ENCODE measurements around the gene FANCM. TPM values are rescaled to one million over a fixed set of nuclear protein-coding genes. Genes with fewer than 3 reads are reported as not detected.

FANCM gene
- total RNA-seq, 6 experiments from 2014 or later, result 5.4 to 8.7 (median 6.0) TPM

DNA sequence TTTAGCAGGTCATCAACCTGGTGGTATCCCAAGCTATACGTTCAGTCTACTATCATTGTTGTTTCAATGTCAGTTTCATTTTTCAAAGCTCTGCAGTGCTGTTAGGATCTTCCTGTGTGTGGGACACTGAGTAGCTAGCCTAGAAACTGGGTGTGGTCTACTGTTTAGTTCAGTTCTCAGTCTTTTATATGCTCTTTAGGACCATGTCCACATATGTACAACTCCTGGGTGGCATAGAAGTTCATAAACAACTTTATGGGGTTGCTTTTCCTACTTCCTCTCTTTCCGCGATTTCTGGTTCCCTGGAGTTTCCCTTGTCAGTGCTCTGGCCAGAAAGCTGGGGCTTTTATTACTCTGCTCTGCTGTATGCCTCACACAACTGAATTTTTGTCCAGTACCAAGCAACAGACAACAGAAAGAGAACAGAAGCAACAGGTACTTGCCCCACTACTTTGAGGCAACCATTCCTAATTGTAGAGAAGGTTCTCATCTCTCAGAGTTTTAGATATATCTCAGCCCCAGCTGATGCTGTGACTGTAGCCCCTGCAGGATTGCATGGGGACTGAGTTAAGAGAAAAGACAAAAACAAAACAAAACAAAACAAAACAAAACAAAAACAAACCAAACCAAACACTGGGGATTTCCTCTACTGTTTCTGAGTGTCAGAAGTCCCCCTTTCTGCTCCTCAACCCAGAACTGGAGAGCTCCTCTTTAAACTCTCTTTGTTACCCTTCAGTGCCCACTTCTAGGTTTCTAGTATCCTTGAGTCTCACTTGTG lies 86.9 kb downstream of the FANCM start:
- TF ChIP-seq, protein P1, sequence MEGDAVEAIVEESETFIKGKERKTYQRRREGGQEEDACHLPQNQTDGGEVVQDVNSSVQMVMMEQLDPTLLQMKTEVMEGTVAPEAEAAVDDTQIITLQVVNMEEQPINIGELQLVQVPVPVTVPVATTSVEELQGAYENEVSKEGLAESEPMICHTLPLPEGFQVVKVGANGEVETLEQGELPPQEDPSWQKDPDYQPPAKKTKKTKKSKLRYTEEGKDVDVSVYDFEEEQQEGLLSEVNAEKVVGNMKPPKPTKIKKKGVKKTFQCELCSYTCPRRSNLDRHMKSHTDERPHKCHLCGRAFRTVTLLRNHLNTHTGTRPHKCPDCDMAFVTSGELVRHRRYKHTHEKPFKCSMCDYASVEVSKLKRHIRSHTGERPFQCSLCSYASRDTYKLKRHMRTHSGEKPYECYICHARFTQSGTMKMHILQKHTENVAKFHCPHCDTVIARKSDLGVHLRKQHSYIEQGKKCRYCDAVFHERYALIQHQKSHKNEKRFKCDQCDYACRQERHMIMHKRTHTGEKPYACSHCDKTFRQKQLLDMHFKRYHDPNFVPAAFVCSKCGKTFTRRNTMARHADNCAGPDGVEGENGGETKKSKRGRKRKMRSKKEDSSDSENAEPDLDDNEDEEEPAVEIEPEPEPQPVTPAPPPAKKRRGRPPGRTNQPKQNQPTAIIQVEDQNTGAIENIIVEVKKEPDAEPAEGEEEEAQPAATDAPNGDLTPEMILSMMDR (IDR thresholded peaks at IDR 0.05), result no peak
- Mint-ChIP-seq H3K9me3 (no peaks in the 10 kb centered on the region), H3K4me1 (ENCODE audit: low read depth) (peaks cover 3% of the 10 kb centered on the region; the same call in 1 of the 2 replicates), H3K27me3 (ENCODE audit: insufficient read depth) (peaks cover 2% of the 10 kb centered on the region), H3K36me3 (ENCODE audit: low read depth) (peaks cover 27% of the 10 kb centered on the region), H3K27ac (no peak overlapping the region), H3K4me3 (no peak overlapping the region)
- DNase-seq, result no peak

DNA sequence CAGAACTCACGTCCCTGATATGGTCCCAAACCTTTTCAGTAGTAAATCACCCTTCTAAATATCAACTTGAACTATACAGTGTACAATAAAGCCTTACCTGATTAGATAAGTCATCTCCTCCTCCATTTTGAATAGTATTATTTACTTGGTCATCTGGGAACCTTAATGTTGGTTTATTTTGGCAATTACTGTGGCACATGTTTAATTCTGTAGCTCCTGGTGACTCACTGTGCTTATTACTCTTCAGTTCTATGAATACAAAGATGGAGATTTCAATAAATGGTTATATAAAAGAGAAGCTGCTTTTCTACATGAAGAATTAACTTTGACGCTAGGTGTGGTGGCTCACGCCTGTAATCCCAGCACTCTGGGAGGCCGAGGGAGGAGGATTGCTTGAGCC lies 91.8 kb downstream of the FANCM start:
- Mint-ChIP-seq H3K4me1 (ENCODE audit: low read depth) (peaks cover 5% of the 10 kb centered on the region; the same call in 1 of the 2 replicates), H3K4me3 (no peak overlapping the region), H3K9me3 (no peaks in the 10 kb centered on the region), H3K27ac (no peak overlapping the region), H3K27me3 (ENCODE audit: insufficient read depth) (no peaks in the 10 kb centered on the region; the same call in 1 of the 2 replicates), H3K36me3 (ENCODE audit: low read depth) (peaks cover 33% of the 10 kb centered on the region)
- TF ChIP-seq, protein P1 (IDR thresholded peaks at IDR 0.05), result no peak
- no peak for DNase-seq

DNA sequence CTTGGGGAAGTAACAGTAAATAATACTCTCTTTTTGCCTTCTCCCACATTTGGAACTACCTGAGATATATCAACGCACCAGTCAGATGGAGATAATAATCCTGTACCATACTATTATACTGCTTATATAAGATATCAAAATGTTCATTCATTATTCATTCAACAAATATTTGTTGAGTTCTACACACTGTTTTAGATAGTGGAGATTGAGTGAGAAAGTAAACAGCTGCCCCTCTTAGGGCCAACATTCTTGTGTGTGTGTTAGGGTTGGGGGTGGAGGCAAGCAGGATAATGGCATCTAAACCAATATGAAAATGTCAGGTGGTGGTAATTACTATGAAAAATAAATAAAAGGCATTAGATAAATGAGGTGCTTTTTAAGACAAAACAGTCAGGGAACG lies 103.3 kb downstream of the FANCM start:
- Mint-ChIP-seq H3K4me3 (no peak overlapping the region), H3K4me1 (ENCODE audit: low read depth) (peaks cover 21% of the 10 kb centered on the region), H3K9me3 (no peaks in the 10 kb centered on the region), H3K36me3 (ENCODE audit: low read depth) (peaks cover 22% of the 10 kb centered on the region), H3K27ac (no peak overlapping the region), H3K27me3 (ENCODE audit: insufficient read depth) (no peaks in the 10 kb centered on the region)
- DNase-seq, result no peak
- TF ChIP-seq, protein P1 (IDR thresholded peaks at IDR 0.05), result no peak

DNA sequence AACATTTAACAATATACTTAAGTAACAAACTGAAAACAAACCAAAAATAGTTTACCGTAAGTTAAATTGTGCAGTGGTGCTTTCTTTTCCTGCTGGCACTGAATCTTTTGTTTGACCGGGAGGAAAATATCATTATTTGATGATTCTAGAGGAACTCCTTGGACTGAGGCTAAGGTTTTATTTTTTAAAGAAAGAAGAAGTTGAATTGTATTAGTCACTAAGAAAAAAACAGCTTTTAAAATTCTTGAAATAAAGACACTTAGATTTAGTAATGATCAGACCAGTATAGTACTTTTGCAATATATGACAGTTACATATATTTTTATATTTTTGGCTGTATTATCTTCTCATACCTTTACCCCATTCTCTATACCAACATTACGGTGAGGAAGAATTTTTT lies 107.0 kb downstream of the FANCM start:
- no peak for DNase-seq
- TF ChIP-seq, protein P1 (IDR thresholded peaks at IDR 0.05), result no peak
- H3K27ac Mint-ChIP-seq, result peak overlapping the region; percentile 43; the same call in 1 of the 2 replicates

DNA sequence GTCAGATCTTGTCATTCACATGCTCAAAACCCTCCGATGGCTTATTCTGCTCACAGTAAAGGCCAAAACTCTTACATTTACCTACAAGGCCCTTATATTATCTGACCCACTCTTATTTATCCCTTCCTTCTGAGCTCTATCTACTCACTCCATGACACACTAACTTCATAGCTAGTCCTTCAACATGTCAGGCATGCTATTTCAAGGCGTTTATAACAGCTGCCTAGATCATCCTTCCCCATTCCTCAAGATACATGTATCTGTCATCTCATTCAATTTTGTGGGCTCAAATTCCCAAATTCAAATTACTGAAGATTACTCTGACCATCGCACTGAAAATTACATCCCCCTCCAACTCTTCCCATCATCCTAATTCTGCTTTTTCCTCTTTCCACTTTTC lies 110.4 kb downstream of the FANCM start:
- TF ChIP-seq, protein P1 (IDR thresholded peaks at IDR 0.05), result no peak
- peaks cover 28% of the 10 kb centered on the region for H3K4me1 Mint-ChIP-seq (ENCODE audit: low read depth)
- no peak overlapping the region for H3K4me3 Mint-ChIP-seq
- H3K27me3 Mint-ChIP-seq (ENCODE audit: insufficient read depth), result no peaks in the 10 kb centered on the region
- no peak for DNase-seq
- no peaks in the 10 kb centered on the region for H3K9me3 Mint-ChIP-seq
- H3K36me3 Mint-ChIP-seq (ENCODE audit: low read depth), result peaks cover 10% of the 10 kb centered on the region
- no peak overlapping the region for H3K27ac Mint-ChIP-seq

More for the DNA sequence above, 107.0 kb downstream of the FANCM start:
- H3K36me3 Mint-ChIP-seq (ENCODE audit: low read depth), result peaks cover 22% of the 10 kb centered on the region
- peaks cover 21% of the 10 kb centered on the region for H3K4me1 Mint-ChIP-seq (ENCODE audit: low read depth)
- no peaks in the 10 kb centered on the region for H3K27me3 Mint-ChIP-seq (ENCODE audit: insufficient read depth)
- no peaks in the 10 kb centered on the region for H3K9me3 Mint-ChIP-seq
- H3K4me3 Mint-ChIP-seq, result peak overlapping the region; percentile 60; the same call in 1 of the 2 replicates

Measured in HFFc6 (cell line).